Measurements from ENCODE around the gene CRIP2.

Gene CRIP2

GRCh38 chr14:105436891-105437722 is 37.5 kb upstream of the CRIP2 start:
- H3K27me3 ChIP-seq (ENCODE audit: insufficient read depth, low read length) = no peaks in the 10 kb centered on the region
- no peak overlapping the region for H3K4me3 ChIP-seq (ENCODE audit: low read length)
- no peaks in the 10 kb centered on the region for H3K4me1 ChIP-seq (ENCODE audit: insufficient read depth, low read length)
- peaks cover 3% of the 10 kb centered on the region for H3K9me3 ChIP-seq (ENCODE audit: low read length)
- H2AFZ ChIP-seq (ENCODE audit: low read depth, low read length) = no peak overlapping the region
- peaks cover 19% of the 10 kb centered on the region for H3K36me3 ChIP-seq (ENCODE audit: insufficient read depth, low read length)

GRCh38 chr14:105437723-105438500 is 36.7 kb upstream of the CRIP2 start:
- no peak overlapping the region for H2AFZ ChIP-seq (ENCODE audit: low read depth, low read length)
- peaks cover 26% of the 10 kb centered on the region for H3K36me3 ChIP-seq (ENCODE audit: insufficient read depth, low read length)
- no peaks in the 10 kb centered on the region for H3K4me1 ChIP-seq (ENCODE audit: insufficient read depth, low read length)
- no peak overlapping the region for H3K4me3 ChIP-seq (ENCODE audit: low read length)
- H3K27me3 ChIP-seq (ENCODE audit: insufficient read depth, low read length) = no peaks in the 10 kb centered on the region
- peaks cover 3% of the 10 kb centered on the region for H3K9me3 ChIP-seq (ENCODE audit: low read length)

GRCh38 chr14:105439179-105439578 is 35.4 kb upstream of the CRIP2 start:
- H2AFZ ChIP-seq (ENCODE audit: low read depth, low read length) = no peak overlapping the region
- peaks cover 29% of the 10 kb centered on the region for H3K36me3 ChIP-seq (ENCODE audit: insufficient read depth, low read length)
- peaks cover 3% of the 10 kb centered on the region for H3K9me3 ChIP-seq (ENCODE audit: low read length)
- no peak overlapping the region for H3K4me3 ChIP-seq (ENCODE audit: low read length)
- no peaks in the 10 kb centered on the region for H3K27me3 ChIP-seq (ENCODE audit: insufficient read depth, low read length)
- H3K4me1 ChIP-seq (ENCODE audit: insufficient read depth, low read length) = no peaks in the 10 kb centered on the region

- Histone ChIP-seq H3K9me3 (ENCODE audit: low read length) (peaks cover 1% of the 10 kb centered on the region), H3K4me1 (ENCODE audit: insufficient read depth, low read length) (no peaks in the 10 kb centered on the region), H3K36me3 (ENCODE audit: insufficient read depth, low read length) (peaks cover 29% of the 10 kb centered on the region)
These were observed 34.7 kb upstream of the CRIP2 start for GRCh38 chr14:105439710-105440553.

GRCh38 chr14:105440554-105440900 is 34.1 kb upstream of the CRIP2 start:
- Histone ChIP-seq H3K27me3 (ENCODE audit: insufficient read depth, low read length) (no peaks in the 10 kb centered on the region), H3K4me3 (ENCODE audit: low read length) (no peak overlapping the region), H3K4me1 (ENCODE audit: insufficient read depth, low read length) (no peaks in the 10 kb centered on the region), H3K36me3 (ENCODE audit: insufficient read depth, low read length) (peaks cover 33% of the 10 kb centered on the region), H2AFZ (ENCODE audit: low read depth, low read length) (no peak overlapping the region), H3K9me3 (ENCODE audit: low read length) (no peaks in the 10 kb centered on the region)

More at GRCh38 chr14:105439710-105440553, 34.7 kb upstream of the CRIP2 start:
- Histone ChIP-seq H3K4me3 (ENCODE audit: low read length) (no peak overlapping the region), H2AFZ (ENCODE audit: low read depth, low read length) (no peak overlapping the region), H3K27me3 (ENCODE audit: insufficient read depth, low read length) (no peaks in the 10 kb centered on the region)

GRCh38 chr14:105440992-105441391 is 33.6 kb upstream of the CRIP2 start:
- no peaks in the 10 kb centered on the region for H3K9me3 ChIP-seq (ENCODE audit: low read length)
- H3K36me3 ChIP-seq (ENCODE audit: insufficient read depth, low read length) = peaks cover 33% of the 10 kb centered on the region
- no peak overlapping the region for H2AFZ ChIP-seq (ENCODE audit: low read depth, low read length)

GRCh38 chr14:105442125-105442524 is 32.5 kb upstream of the CRIP2 start:
- no peak overlapping the region for H2AFZ ChIP-seq (ENCODE audit: low read depth, low read length)
- no peaks in the 10 kb centered on the region for H3K4me1 ChIP-seq (ENCODE audit: insufficient read depth, low read length)
- H3K9me3 ChIP-seq (ENCODE audit: low read length) = no peaks in the 10 kb centered on the region
- peaks cover 36% of the 10 kb centered on the region for H3K36me3 ChIP-seq (ENCODE audit: insufficient read depth, low read length)
- no peaks in the 10 kb centered on the region for H3K27me3 ChIP-seq (ENCODE audit: insufficient read depth, low read length)
- no peak overlapping the region for H3K4me3 ChIP-seq (ENCODE audit: low read length)

More at GRCh38 chr14:105440992-105441391, 33.6 kb upstream of the CRIP2 start:
- no peaks in the 10 kb centered on the region for H3K4me1 ChIP-seq (ENCODE audit: insufficient read depth, low read length)
- H3K27me3 ChIP-seq (ENCODE audit: insufficient read depth, low read length) = no peaks in the 10 kb centered on the region
- H3K4me3 ChIP-seq (ENCODE audit: low read length) = no peak overlapping the region

- H3K9me3 ChIP-seq (ENCODE audit: low read length) = no peaks in the 10 kb centered on the region
- H3K36me3 ChIP-seq (ENCODE audit: insufficient read depth, low read length) = peaks cover 33% of the 10 kb centered on the region
- no peak overlapping the region for H2AFZ ChIP-seq (ENCODE audit: low read depth, low read length)
- no peaks in the 10 kb centered on the region for H3K4me1 ChIP-seq (ENCODE audit: insufficient read depth, low read length)
- H3K27me3 ChIP-seq (ENCODE audit: insufficient read depth, low read length) = no peaks in the 10 kb centered on the region
- H3K4me3 ChIP-seq (ENCODE audit: low read length) = no peak overlapping the region
These were observed 31.8 kb upstream of the CRIP2 start for GRCh38 chr14:105442834-105443233.

- Histone ChIP-seq H2AFZ (ENCODE audit: low read depth, low read length) (no peak overlapping the region), H3K4me3 (ENCODE audit: low read length) (no peak overlapping the region), H3K36me3 (ENCODE audit: insufficient read depth, low read length) (peaks cover 30% of the 10 kb centered on the region), H3K27me3 (ENCODE audit: insufficient read depth, low read length) (no peaks in the 10 kb centered on the region), H3K9me3 (ENCODE audit: low read length) (no peaks in the 10 kb centered on the region), H3K4me1 (ENCODE audit: insufficient read depth, low read length) (no peaks in the 10 kb centered on the region)
These were observed 29.8 kb upstream of the CRIP2 start for GRCh38 chr14:105444859-105445258.

- Histone ChIP-seq H3K36me3 (ENCODE audit: insufficient read depth, low read length) (peaks cover 33% of the 10 kb centered on the region), H3K4me3 (ENCODE audit: low read length) (no peak overlapping the region), H2AFZ (ENCODE audit: low read depth, low read length) (no peak overlapping the region), H3K4me1 (ENCODE audit: insufficient read depth, low read length) (no peaks in the 10 kb centered on the region), H3K9me3 (ENCODE audit: low read length) (no peaks in the 10 kb centered on the region), H3K27me3 (ENCODE audit: insufficient read depth, low read length) (no peaks in the 10 kb centered on the region)
These were observed 29.3 kb upstream of the CRIP2 start for GRCh38 chr14:105445290-105445689.

GRCh38 chr14:105445901-105446845 is 28.4 kb upstream of the CRIP2 start:
- Histone ChIP-seq H3K27me3 (ENCODE audit: insufficient read depth, low read length) (no peaks in the 10 kb centered on the region), H3K4me1 (ENCODE audit: insufficient read depth, low read length) (no peaks in the 10 kb centered on the region), H3K9me3 (ENCODE audit: low read length) (no peaks in the 10 kb centered on the region), H3K4me3 (ENCODE audit: low read length) (no peak overlapping the region), H3K36me3 (ENCODE audit: insufficient read depth, low read length) (peaks cover 37% of the 10 kb centered on the region), H2AFZ (ENCODE audit: low read depth, low read length) (no peak overlapping the region)

- no peaks in the 10 kb centered on the region for H3K9me3 ChIP-seq (ENCODE audit: low read length)
- H3K36me3 ChIP-seq (ENCODE audit: insufficient read depth, low read length) = peaks cover 42% of the 10 kb centered on the region
These were observed 27.6 kb upstream of the CRIP2 start for GRCh38 chr14:105446971-105447370.

More at GRCh38 chr14:105446971-105447370, 27.6 kb upstream of the CRIP2 start:
- H3K4me1 ChIP-seq (ENCODE audit: insufficient read depth, low read length) = no peaks in the 10 kb centered on the region
- H3K4me3 ChIP-seq (ENCODE audit: low read length) = no peak overlapping the region
- no peak overlapping the region for H2AFZ ChIP-seq (ENCODE audit: low read depth, low read length)
- H3K27me3 ChIP-seq (ENCODE audit: insufficient read depth, low read length) = no peaks in the 10 kb centered on the region

Data from neuron (in vitro differentiated cells).